Breast epithelium (tissue), 3 donors: ENCODE data around the gene VEGFC.

ENCODE experiments used
- POLR2AphosphoS5 ChIP-seq, 3 donors: sonication (generic); formaldehyde crosslinking; IDR thresholded peaks; one replicate each; pipeline ENCODE4 v1.6.1; 2017; ENCODE audit warnings: antibody characterized with exemption in 3 of 3
- TF ChIP-seq, protein P1 (sequence below), 3 donors: fragments of 450-650 bp; IDR thresholded peaks; one replicate each; pipeline ENCODE4 v1.5.1; 2016 to 2017; ENCODE audit warnings: antibody characterized with exemption in 3 of 3, mild to moderate bottlenecking in 3 of 3, moderate library complexity in 3 of 3

- TF ChIP-seq POLR2AphosphoS5 (IDR thresholded peaks at IDR 0.05), result no peak
- TF ChIP-seq, protein P1, sequence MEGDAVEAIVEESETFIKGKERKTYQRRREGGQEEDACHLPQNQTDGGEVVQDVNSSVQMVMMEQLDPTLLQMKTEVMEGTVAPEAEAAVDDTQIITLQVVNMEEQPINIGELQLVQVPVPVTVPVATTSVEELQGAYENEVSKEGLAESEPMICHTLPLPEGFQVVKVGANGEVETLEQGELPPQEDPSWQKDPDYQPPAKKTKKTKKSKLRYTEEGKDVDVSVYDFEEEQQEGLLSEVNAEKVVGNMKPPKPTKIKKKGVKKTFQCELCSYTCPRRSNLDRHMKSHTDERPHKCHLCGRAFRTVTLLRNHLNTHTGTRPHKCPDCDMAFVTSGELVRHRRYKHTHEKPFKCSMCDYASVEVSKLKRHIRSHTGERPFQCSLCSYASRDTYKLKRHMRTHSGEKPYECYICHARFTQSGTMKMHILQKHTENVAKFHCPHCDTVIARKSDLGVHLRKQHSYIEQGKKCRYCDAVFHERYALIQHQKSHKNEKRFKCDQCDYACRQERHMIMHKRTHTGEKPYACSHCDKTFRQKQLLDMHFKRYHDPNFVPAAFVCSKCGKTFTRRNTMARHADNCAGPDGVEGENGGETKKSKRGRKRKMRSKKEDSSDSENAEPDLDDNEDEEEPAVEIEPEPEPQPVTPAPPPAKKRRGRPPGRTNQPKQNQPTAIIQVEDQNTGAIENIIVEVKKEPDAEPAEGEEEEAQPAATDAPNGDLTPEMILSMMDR (IDR thresholded peaks at IDR 0.05), result no peak
These were observed 38.2 kb upstream of the VEGFC start for GRCh38 chr4:176830971-176831370.
